Right lobe of liver (tissue), 4 donors: ENCODE results near the gene LIMS4.
"Not testable (repeated sequence)": the region's sequence is repeated elsewhere in the genome, so short reads cannot be mapped to it uniquely, and the experiment has no call there.

Experiments
- CTCF ChIP-seq, 4 donors: fragments of 200-600 bp in 3 of 4; fragments of 450-650 bp in 1 of 4; IDR thresholded peaks; one replicate each; pipeline versions ENCODE4 v1.5.1 to v1.8.0; 2016 to 2022; ENCODE audit warnings: antibody characterized with exemption in 4 of 4, mild to moderate bottlenecking in 2 of 4
- POLR2A ChIP-seq: fragments of 450-650 bp; IDR thresholded peaks from one replicate; pipeline ENCODE4 v1.6.1; 2017; ENCODE audit warnings: antibody characterized with exemption, mild to moderate bottlenecking
- donor health status: DM: no; HTN: no; CAD: no.
- donor health status: DM: no; HTN: no; CAD: no.
- donor health status: DM: no; HTN: yes; CAD: no.

- not testable (repeated sequence) for TF ChIP-seq CTCF (IDR thresholded peaks at IDR 0.05); POLR2A
These were observed 73.2 kb downstream of the LIMS4 start for GRCh38 chr2:110399378-110399777.
